HCT116 (cell line): ENCODE measurements around the gene CAB39. TPM values are rescaled to one million over a fixed set of nuclear protein-coding genes. Genes with fewer than 3 reads are reported as not detected.

Experiments used
- EZH2 ChIP-seq: fragments of 200-600 bp; sonication (generic); IDR thresholded peaks from 2 replicates; pipeline ENCODE4 v1.6.1; 2017; ENCODE audit warnings: antibody characterized with exemption, mixed run types
- FOSL1 ChIP-seq: IDR thresholded peaks from 2 replicates; pipeline ENCODE4 v1.6.1; 2012; ENCODE audit warnings: low read depth
- POLR2AphosphoS5 ChIP-seq: IDR thresholded peaks from 2 replicates; pipeline ENCODE4 v1.6.1; 2011; ENCODE audit warnings: mild to moderate bottlenecking, low read depth, low read length, moderate library complexity
- ZFX ChIP-seq: fragments of 450-650 bp; IDR thresholded peaks from 2 replicates; pipeline ENCODE4 v1.6.1; 2017
- total RNA-seq: library from RNA; stranded (reverse); gene quantifications from one replicate; pipeline ENCODE4 v1.2.1, GENCODE V29; 2021; ENCODE audit not compliant: unreplicated experiment
- TF ChIP-seq, protein P1 (sequence below): IDR thresholded peaks from 2 replicates; pipeline ENCODE4 v1.6.1; 2011; ENCODE audit warnings: mild to moderate bottlenecking, low read length, moderate library complexity; ENCODE audit not compliant: insufficient replicate concordance; ENCODE audit errors: extremely low read depth
- TF ChIP-seq, protein P2 (sequence below): IDR thresholded peaks from 2 replicates; pipeline ENCODE4 v1.6.1; 2012; ENCODE audit warnings: low read depth

The CAB39 gene
- total RNA-seq, 1 experiment from 2014 or later: 63.6 TPM

DNA sequence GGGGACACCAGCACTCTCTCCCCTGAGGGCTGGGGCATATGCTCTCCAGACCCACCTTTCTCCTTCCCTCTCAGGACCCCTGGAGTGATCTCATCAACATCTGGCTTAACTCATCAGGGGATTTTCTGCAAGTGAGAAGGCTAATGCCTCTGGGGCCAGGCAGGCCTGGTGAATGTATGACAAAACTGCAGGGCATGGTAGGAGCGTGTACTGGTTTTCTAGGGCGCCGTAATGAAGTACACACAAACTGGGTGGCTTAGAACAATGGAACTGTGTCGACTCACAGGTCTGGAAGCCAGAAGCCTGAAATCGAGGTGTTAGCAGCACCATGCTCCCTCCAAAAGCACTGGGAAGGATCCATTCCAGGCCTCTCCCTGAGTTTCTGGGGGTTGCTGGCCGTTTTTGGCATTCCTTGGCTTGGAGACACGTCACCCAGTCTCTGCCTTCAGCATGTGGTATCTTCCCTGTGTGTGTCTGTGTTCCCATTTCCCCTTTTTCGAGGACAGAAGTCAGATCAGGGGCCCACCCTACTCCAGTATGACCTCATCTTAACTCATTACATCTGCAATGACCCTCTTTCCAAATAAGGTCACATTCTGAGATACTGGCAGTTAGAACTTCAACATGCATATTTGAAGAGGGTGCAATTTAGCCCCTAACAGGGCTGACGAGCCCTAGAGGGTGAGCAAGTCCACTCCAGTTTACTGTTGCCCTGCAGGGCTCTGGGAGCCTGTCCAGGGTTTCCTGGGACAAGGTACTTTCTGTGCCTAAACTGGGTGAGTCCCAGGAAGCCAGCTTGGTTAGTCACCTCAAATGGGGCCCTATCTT lies 45.5 kb upstream of the CAB39 start (continued):
- TF ChIP-seq, protein P1, sequence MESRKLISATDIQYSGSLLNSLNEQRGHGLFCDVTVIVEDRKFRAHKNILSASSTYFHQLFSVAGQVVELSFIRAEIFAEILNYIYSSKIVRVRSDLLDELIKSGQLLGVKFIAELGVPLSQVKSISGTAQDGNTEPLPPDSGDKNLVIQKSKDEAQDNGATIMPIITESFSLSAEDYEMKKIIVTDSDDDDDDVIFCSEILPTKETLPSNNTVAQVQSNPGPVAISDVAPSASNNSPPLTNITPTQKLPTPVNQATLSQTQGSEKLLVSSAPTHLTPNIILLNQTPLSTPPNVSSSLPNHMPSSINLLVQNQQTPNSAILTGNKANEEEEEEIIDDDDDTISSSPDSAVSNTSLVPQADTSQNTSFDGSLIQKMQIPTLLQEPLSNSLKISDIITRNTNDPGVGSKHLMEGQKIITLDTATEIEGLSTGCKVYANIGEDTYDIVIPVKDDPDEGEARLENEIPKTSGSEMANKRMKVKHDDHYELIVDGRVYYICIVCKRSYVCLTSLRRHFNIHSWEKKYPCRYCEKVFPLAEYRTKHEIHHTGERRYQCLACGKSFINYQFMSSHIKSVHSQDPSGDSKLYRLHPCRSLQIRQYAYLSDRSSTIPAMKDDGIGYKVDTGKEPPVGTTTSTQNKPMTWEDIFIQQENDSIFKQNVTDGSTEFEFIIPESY: no peak
- no peak for TF ChIP-seq ZFX
- TF ChIP-seq POLR2AphosphoS5: no peak
- TF ChIP-seq FOSL1: no peak
- no peak for TF ChIP-seq EZH2
- TF ChIP-seq, protein P2, sequence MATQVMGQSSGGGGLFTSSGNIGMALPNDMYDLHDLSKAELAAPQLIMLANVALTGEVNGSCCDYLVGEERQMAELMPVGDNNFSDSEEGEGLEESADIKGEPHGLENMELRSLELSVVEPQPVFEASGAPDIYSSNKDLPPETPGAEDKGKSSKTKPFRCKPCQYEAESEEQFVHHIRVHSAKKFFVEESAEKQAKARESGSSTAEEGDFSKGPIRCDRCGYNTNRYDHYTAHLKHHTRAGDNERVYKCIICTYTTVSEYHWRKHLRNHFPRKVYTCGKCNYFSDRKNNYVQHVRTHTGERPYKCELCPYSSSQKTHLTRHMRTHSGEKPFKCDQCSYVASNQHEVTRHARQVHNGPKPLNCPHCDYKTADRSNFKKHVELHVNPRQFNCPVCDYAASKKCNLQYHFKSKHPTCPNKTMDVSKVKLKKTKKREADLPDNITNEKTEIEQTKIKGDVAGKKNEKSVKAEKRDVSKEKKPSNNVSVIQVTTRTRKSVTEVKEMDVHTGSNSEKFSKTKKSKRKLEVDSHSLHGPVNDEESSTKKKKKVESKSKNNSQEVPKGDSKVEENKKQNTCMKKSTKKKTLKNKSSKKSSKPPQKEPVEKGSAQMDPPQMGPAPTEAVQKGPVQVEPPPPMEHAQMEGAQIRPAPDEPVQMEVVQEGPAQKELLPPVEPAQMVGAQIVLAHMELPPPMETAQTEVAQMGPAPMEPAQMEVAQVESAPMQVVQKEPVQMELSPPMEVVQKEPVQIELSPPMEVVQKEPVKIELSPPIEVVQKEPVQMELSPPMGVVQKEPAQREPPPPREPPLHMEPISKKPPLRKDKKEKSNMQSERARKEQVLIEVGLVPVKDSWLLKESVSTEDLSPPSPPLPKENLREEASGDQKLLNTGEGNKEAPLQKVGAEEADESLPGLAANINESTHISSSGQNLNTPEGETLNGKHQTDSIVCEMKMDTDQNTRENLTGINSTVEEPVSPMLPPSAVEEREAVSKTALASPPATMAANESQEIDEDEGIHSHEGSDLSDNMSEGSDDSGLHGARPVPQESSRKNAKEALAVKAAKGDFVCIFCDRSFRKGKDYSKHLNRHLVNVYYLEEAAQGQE: no peak
